Left ventricle myocardium superior (tissue), 1 donor: ENCODE measurements around the gene SLC25A13. TPM values are rescaled to one million over a fixed set of nuclear protein-coding genes. Genes with fewer than 3 reads are reported as not detected.

Experiments used
- ATAC-seq: fragments of 200-7000 bp; cut with Tn5 transposase; one replicate; pipeline ENCODE4 v1.9.1; 2020; ENCODE audit warnings: mild to moderate bottlenecking, moderate library complexity
- DNase-seq: peaks from one replicate; pipeline ENCODE4 v3.0.0-alpha.2; 2020
- intact Hi-C: fragments of 100-400 bp; cut with micrococcal nuclease; formaldehyde crosslinking; loops from one replicate; pipeline ENCODE4 v1.11.0; 2022
- total RNA-seq: library from RNA; stranded (reverse); fragmentation: NEBNext Ultra II Directional; extraction: Animal tissue kit (Norgen Biotek cat#: 25700); gene quantifications from one replicate; pipeline ENCODE4 v1.2.1, GENCODE V29; 2021
- donor health status: DM: no; HTN: yes; CAD: no; lungs with severe emphysema.

SLC25A13 gene
- total RNA-seq, 1 donor from 2014 or later = 13.7 TPM

DNA sequence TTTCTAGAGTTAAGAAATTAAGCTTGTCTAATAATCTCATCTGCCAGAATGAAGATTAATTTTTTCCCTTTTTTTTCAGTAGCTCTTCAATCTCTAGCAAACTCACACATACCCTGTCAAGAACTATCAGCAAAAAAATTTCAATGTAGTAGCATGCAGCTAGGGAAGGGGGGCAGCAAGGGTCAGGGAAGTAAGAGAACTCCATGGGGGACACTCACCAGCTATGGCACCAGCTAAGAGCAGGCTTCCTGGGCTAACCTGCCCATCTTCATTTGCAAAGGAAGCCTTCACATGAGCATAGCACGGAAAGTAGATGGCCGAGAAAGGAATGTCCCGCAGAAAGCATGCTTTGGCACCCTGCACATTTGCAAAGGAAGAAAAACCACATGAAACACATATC, 190.4 kb downstream of the SLC25A13 start:
- DNase-seq (no peak), ATAC-seq (no peak)
- intact Hi-C loops = no loop called here

- DNase-seq = no peak
- intact Hi-C loops = no loop called here
- no peak for ATAC-seq
Measured at GRCh38 chr7:96127746-96128145, 194.2 kb downstream of the SLC25A13 start.

GRCh38 chr7:96126382-96126781, 195.5 kb downstream of the SLC25A13 start:
- ATAC-seq = no peak
- intact Hi-C loops = no loop called here
- no peak for DNase-seq

DNA sequence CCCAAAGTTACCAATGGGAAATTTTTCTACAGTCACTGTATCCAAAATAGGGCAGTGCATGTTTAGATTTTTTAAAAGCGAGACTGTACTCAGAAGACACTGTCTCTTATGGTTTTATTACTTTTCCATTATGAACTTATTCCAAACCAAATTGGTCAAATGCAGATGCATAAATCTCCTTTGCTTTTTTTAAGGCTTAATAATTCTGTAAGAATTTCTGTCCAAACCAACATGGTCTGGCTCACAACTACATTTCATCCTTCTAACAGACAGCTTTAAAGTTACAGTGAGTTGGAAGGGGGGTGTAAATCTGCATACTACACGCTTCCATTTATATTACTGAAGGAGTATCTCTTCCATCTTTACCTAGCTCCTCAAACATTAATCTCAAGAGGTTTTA, 199.2 kb downstream of the SLC25A13 start:
- ATAC-seq (no peak), DNase-seq (no peak)
- intact Hi-C loops = no loop called here

DNA sequence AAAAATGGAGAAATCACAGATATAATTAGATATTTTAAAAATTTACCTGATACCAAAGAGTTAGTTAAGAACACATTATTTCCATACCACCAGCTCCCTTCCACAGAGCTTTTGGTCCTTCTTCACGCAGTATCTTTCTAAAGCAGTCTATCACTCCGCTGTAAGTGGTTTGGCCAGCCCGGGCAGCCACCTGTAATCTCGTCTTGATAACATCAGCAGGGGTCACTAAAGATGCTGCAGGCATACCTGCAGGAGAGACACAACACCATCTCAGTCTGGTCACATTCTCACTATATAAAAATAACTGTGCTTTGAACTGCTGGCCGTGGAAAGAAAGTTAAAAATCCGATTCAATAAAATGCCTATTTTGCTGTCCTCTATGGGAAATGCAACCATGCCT, 200.1 kb downstream of the SLC25A13 start:
- no peak for ATAC-seq
- intact Hi-C loops = no loop called here
- no peak for DNase-seq

GRCh38 chr7:96120445-96121225, 201.3 kb downstream of the SLC25A13 start:
- DNase-seq (no peak), ATAC-seq (no peak)
- intact Hi-C loops = no loop called here

- ATAC-seq (no peak), DNase-seq (no peak)
Measured at GRCh38 chr7:96118449-96119001, 203.4 kb downstream of the SLC25A13 start.

GRCh38 chr7:96116173-96116572, 205.7 kb downstream of the SLC25A13 start:
- DNase-seq = no peak
- intact Hi-C loops = no loop called here
- no peak for ATAC-seq

More at GRCh38 chr7:96118449-96119001, 203.4 kb downstream of the SLC25A13 start:
- intact Hi-C loops = no loop called here

DNA sequence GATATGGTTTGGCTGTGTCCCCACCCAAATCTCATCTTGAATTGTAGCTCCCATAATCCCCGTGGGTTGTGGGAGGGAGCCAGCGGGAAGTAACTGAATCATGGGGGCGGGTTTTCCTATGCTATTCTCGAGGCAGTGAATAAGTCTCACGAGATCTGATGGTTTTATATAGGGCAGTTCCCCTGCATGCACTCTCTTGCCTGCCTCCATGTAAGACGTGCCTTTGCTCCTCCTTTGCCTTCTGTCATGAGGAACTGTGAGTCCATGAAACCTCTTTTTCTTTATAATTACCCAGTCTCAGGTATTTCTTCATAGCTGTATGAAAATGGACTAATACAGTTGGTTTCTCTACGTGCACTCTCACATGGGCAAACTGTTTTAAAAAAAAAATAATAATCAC, 207.7 kb downstream of the SLC25A13 start:
- ATAC-seq (no peak), DNase-seq (no peak)
- intact Hi-C loops = no loop called here

DNA sequence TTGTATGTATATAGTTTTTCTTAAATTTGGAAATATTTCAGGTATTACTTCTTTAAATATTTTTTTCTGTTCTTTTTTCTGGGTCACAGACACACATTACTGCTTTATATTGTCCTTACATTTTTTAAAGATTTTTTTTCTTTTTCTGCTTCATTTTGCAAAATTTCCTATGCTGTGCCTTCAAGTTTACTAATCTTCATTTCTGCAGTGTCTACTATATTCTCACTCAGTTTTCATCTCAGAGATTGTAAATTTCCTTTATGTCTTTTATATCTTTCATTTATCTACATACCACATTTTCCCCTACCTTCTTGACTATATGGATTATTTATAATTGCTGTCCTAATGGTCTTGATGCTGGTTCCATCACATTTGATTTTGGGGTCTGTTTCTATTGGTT, 210.5 kb downstream of the SLC25A13 start:
- no peak for DNase-seq
- intact Hi-C loops = no loop called here
- no peak for ATAC-seq

- intact Hi-C loops = no loop called here
- no peak for ATAC-seq
- no peak for DNase-seq
Measured at GRCh38 chr7:96104984-96105383, 216.9 kb downstream of the SLC25A13 start.

DNA sequence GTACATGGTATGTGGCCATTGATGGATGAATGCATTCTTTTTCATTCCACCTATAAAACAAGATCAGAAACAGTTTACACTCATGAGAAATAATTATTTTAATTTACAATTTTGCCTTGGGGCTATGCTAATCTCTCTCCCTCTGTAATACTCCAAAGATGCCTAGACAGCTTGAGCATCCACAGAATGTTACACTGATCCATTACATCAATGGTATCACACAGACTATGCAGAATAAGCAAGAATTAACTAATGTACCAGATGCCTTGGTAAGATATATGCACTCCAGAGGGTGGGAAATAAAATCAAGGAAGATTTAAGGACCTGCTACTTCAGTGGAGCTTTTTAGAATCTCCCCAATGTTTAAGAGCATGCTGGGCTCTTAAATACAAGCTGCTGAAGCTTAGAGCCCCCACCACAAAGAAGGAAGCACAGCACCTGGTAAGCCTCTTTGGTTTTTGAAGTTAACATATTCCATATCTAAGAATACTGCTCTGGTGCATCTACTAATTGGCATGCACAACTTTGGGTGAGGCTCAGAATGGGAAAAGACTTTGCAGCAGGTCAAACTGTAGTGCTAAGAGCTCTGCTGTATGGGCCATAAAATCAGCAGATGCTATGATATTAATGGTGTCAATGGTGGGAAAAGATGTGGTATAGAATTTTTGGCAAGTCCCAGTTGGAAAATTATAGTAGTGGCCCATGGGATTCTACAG, 219.6 kb downstream of the SLC25A13 start:
- no peak for ATAC-seq
- no peak for DNase-seq
- intact Hi-C loops = no loop called here

DNA sequence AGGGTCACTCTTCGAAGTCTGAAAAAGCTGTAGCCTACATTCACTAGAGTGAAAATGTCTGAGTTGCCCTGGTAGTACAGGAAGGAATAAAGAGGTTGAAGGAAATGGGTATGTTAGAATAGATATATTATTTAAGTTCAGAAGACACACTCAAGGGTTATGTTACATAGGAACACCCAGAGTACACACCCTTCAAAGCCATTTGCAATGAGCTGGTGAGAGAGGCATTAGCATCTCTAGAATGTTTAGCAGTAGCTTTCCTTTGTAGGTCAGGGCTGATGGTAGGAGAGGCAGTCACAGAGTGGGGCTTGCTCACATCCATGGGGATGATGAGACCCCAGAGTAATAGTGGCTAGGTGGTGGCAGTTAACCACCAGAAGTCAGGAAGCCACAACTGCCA, 221.2 kb downstream of the SLC25A13 start:
- ATAC-seq = no peak
- no peak for DNase-seq
- intact Hi-C loops = no loop called here

GRCh38 chr7:96097835-96098234, 224.1 kb downstream of the SLC25A13 start:
- DNase-seq (no peak), ATAC-seq (no peak)
- intact Hi-C loops = no loop called here

GRCh38 chr7:96093435-96093834, 228.5 kb downstream of the SLC25A13 start:
- ATAC-seq = no peak
- no peak for DNase-seq
- intact Hi-C loops = no loop called here

- intact Hi-C loops = no loop called here
Measured at GRCh38 chr7:96090756-96091155, 231.1 kb downstream of the SLC25A13 start.

DNA sequence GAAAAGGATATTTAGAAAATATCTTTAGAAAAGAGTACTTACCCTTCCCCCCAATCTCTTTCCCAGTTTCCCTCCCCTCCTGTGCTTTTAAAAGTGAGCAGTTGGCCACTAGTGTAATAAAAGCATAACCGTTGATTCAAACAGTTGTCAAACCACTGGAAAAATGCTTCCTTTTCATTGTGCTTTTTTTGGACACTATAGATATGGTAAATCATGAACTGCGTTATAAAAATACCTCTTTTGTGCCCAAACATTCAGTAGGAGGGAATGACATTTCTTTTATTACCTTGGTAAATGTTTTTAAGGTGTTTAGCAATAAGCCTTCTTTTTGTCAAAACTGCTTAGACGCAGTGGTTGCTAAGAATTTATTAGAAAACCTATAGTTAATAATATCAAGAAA, 232.4 kb downstream of the SLC25A13 start:
- intact Hi-C loops = no loop called here
- ATAC-seq = no peak
- no peak for DNase-seq

More at GRCh38 chr7:96090756-96091155, 231.1 kb downstream of the SLC25A13 start:
- DNase-seq (no peak), ATAC-seq (no peak)

- intact Hi-C loops = no loop called here
Measured at GRCh38 chr7:96088579-96088978, 233.3 kb downstream of the SLC25A13 start.

GRCh38 chr7:96085953-96086352, 235.9 kb downstream of the SLC25A13 start:
- DNase-seq = no peak
- intact Hi-C loops = no loop called here

More at GRCh38 chr7:96088579-96088978, 233.3 kb downstream of the SLC25A13 start:
- ATAC-seq (no peak), DNase-seq (no peak)

DNA sequence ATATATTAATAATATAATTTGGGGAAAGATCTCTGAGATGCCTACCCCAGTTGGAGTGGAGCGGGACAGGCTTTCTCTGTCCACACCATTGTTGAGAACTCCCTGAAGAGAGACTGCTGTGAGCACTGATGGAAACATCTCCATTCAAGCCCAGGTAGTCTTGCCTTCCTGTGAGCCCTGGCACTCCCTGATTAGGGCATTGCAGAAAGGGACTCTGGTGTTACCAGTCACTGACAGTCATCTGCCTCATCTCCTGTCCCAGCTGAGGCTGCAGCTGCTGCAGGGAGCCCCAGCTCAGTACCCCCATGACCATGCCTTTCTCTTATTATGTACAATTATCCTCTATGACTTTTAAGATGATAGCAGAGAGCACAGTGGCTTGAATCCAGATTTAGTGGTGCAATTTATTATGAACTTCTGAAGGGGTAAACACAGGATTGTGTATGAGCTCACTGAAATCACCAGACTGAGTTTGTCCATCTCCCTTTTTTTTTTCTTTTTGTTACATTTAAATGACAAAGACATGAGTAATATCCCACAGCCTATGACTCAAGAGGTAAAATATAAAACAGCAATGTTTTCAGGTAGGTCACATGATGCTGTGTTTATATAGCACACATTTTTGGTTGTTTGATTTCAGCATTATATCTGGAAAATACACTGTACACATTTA, 236.9 kb downstream of the SLC25A13 start:
- no peak for DNase-seq
- intact Hi-C loops = no loop called here

More at GRCh38 chr7:96085953-96086352, 235.9 kb downstream of the SLC25A13 start:
- ATAC-seq = no peak

More for the DNA sequence above, 236.9 kb downstream of the SLC25A13 start:
- ATAC-seq = no peak
